GM12878 (cell line): ENCODE results near the gene PEX26.

Experiments
- CTCF ChIP-seq, 3 experiments: IDR thresholded peaks in 2 of 3; conservative IDR thresholded peaks in 1 of 3; 2 replicates each; pipeline ENCODE4 v1.5.1; 2011; ENCODE audit warnings: low read depth in 3 of 3, low read length in 3 of 3, mild to moderate bottlenecking in 3 of 3, control low read depth in 2 of 3, moderate library complexity in 2 of 3, inconsistent platforms in 1 of 3, mixed read lengths in 1 of 3; ENCODE audit not compliant: control insufficient read depth in 2 of 3, insufficient read depth in 1 of 3; ENCODE audit errors: extremely low read depth in 1 of 3
- IKZF2 ChIP-seq, 2 experiments: fragments of 450-650 bp; IDR thresholded peaks; 2 replicates each; pipeline ENCODE4 v1.6.1; 2017; ENCODE audit warnings: mild to moderate bottlenecking in 2 of 2, moderate library complexity in 2 of 2

- TF ChIP-seq CTCF (IDR thresholded peaks at IDR 0.05 in 2 of 3, conservative IDR thresholded peaks at IDR 0.05 in 1 of 3; ENCODE audit: control insufficient read depth in 2 of 3, extremely low read depth in 1 of 3, insufficient read depth in 1 of 3, low read depth in 3 of 3, low read length in 3 of 3) (no peak), IKZF2 (IDR thresholded peaks at IDR 0.05) (peak; percentile 68; a peak in 3 of 4 replicates)
Observed at GRCh38 chr22:18057568-18058209, 20.1 kb upstream of the PEX26 start.
